ENCODE measurements around the gene AUP1. TPM values are rescaled to one million over a fixed set of nuclear protein-coding genes. Genes with fewer than 3 reads are reported as not detected.

AUP1 gene
- total RNA-seq, 1 experiment from 2014 or later, result 91.5 TPM

DNA sequence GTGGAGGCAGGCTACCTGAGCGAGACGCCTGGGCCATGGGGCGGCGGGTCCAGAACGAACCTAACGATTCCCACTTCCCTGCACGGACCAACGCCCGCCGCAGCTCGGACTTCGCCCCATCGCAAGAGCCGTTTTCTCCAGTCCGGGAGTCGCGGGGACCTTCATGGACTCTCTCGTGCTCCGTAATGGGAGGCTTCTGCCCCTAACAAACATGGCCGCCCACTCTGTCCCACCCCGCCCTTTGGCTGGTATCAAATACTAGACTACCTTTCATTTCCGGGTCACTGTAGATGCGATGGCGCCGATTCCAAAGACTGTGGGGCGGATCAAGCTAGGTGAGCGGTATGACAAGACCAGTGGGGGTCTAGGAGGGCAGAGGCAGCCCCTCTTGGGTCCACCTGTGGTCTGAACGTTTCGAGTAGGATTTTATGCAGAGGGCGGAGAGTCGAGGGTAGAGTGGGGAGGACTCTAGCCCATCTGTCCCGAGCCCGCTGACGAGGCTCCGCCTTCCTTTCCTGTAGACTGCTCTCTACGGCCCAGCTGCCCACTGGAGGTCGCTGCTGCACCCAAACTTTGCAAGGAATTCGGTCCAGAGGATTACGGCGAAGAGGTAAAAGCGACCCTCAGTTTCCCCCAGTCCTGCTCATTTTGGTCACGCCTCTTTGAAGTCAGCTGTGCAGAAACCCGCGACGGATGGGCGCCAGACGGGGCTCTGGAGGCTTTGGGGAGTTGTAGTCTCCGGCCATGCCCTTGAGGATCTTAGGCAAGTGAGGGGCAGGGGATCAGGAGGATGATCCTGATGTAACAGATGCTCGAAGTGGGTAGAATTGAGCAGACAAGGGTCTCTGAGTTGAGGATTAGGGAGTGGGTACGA is 46.5 kb downstream of the AUP1 start, which contains the start of the genes CCDC142 and TTC31:
TSS of gene CCDC142 (minus strand) at position 198 of the 874 bp plus-strand sequence. CDS start at position 37, 161 bp downstream.
TSS of gene TTC31 (plus strand) at position 281 of the 874 bp plus-strand sequence. CDS start at position 296, 15 bp downstream.
- H3K23ac ChIP-seq (ENCODE audit: insufficient read length, low read depth, low read length), result no peak within 1 kb of the TSS
- H4K20me1 ChIP-seq (ENCODE audit: control insufficient read depth, insufficient read depth, insufficient read length), result no peaks in the 10 kb centered on the region
- no peaks in the 10 kb centered on the region for H3K4me1 ChIP-seq (ENCODE audit: insufficient read depth, low read length)
- H2BK12ac ChIP-seq (ENCODE audit: insufficient read length, low read depth, low read length), result no peak within 1 kb of the TSS
- no peak within 1 kb of the TSS for H4K5ac ChIP-seq (ENCODE audit: insufficient read length, low read depth, low read length)
- H3K14ac ChIP-seq (ENCODE audit: insufficient read depth, low read length), result peak within 1 kb of the TSS; percentile 93
- no CpG with 5 or more reads among the region's 50 CpGs for WGBS (ENCODE audit: extremely low coverage, insufficient read length, low lambda C conversion rate)
- Mint-ChIP-seq H3K36me3 (ENCODE audit: insufficient read depth in 1 of 3, low read depth in 3 of 3) (peaks cover 4 to 41% (median 35%) of the 10 kb centered on the region in 3 experiments), H3K9me3 (no peaks in the 10 kb centered on the region), H3K4me3 (peak within 1 kb of the TSS; percentile 100), H3K4me1 (peaks cover 9 to 13% of the 10 kb centered on the region in 2 experiments), H3K27ac (peak within 1 kb of the TSS; percentile 99 to 100 (median 99)), H3K27me3 (ENCODE audit: low read depth) (no peaks in the 10 kb centered on the region)
- H3K79me2 ChIP-seq (ENCODE audit: insufficient read depth, low read length), result no peaks in the 10 kb centered on the region
- no peak within 1 kb of the TSS for H2BK20ac ChIP-seq (ENCODE audit: low read depth, low read length, poor library complexity, severe bottlenecking)
- no peak within 1 kb of the TSS for H3K56ac ChIP-seq (ENCODE audit: insufficient read length, low read depth, low read length)
- no peak within 1 kb of the TSS for H2BK120ac ChIP-seq (ENCODE audit: low read depth, low read length, poor library complexity, severe bottlenecking)
- no peak within 1 kb of the TSS for H3K4ac ChIP-seq (ENCODE audit: low read depth, low read length)
- no peak within 1 kb of the TSS for H2BK5ac ChIP-seq (ENCODE audit: insufficient read length, low read length)
- H3K9me3 ChIP-seq (ENCODE audit: control insufficient read depth, low read depth, low read length), result no peaks in the 10 kb centered on the region
- peak within 1 kb of the TSS; percentile 89 for H3K9ac ChIP-seq (ENCODE audit: extremely low read depth, insufficient read length, low read length)
- no peaks in the 10 kb centered on the region for H3K79me1 ChIP-seq (ENCODE audit: insufficient read depth, low read depth, low read length, poor library complexity, severe bottlenecking)
- no peak within 1 kb of the TSS for H2AK5ac ChIP-seq (ENCODE audit: insufficient read length, low read length)
- H2BK15ac ChIP-seq (ENCODE audit: low read depth, low read length), result no peak within 1 kb of the TSS
- peak; percentile 96 for DNase-seq
- peak within 1 kb of the TSS; percentile 81 for H3K4me2 ChIP-seq (ENCODE audit: insufficient read depth, insufficient read length, low read length)
- H3T11ph ChIP-seq (ENCODE audit: low read length), result no peak within 1 kb of the TSS
- H2AFZ ChIP-seq (ENCODE audit: low read length), result peak within 1 kb of the TSS; percentile 91
- no peak within 1 kb of the TSS for H3K27ac ChIP-seq (ENCODE audit: insufficient read length, low read depth, low read length)
- TF ChIP-seq, protein P1, sequence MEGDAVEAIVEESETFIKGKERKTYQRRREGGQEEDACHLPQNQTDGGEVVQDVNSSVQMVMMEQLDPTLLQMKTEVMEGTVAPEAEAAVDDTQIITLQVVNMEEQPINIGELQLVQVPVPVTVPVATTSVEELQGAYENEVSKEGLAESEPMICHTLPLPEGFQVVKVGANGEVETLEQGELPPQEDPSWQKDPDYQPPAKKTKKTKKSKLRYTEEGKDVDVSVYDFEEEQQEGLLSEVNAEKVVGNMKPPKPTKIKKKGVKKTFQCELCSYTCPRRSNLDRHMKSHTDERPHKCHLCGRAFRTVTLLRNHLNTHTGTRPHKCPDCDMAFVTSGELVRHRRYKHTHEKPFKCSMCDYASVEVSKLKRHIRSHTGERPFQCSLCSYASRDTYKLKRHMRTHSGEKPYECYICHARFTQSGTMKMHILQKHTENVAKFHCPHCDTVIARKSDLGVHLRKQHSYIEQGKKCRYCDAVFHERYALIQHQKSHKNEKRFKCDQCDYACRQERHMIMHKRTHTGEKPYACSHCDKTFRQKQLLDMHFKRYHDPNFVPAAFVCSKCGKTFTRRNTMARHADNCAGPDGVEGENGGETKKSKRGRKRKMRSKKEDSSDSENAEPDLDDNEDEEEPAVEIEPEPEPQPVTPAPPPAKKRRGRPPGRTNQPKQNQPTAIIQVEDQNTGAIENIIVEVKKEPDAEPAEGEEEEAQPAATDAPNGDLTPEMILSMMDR (conservative IDR thresholded peaks at IDR 0.05), result peak; percentile 93
- H4K91ac ChIP-seq (ENCODE audit: insufficient read length, low read depth, low read length), result no peak within 1 kb of the TSS
- no peak within 1 kb of the TSS for H4K8ac ChIP-seq (replicated peaks; ENCODE audit: insufficient read length, low read depth, low read length)
- H3K18ac ChIP-seq (ENCODE audit: insufficient read length, low read depth, low read length), result peak within 1 kb of the TSS; percentile 95
- H3K23me2 ChIP-seq (ENCODE audit: insufficient read length, low read depth, low read length, poor library complexity, severe bottlenecking), result peaks cover 8% of the 10 kb centered on the region
- no peaks in the 10 kb centered on the region for H3K27me3 ChIP-seq (ENCODE audit: insufficient read depth, low read length)

Measured in H9 (cell line).